GM12878 (cell line): ENCODE results near the gene PRDX3. TPM values are rescaled to one million over a fixed set of nuclear protein-coding genes. Genes with fewer than 3 reads are reported as not detected.

Experiments
- ATAC-seq: fragments of 200-7000 bp; cut with Tn5 transposase; 3 replicates; pipeline ENCODE4 v1.9.1; 2020; ENCODE audit warnings: mild to moderate bottlenecking, moderate library complexity
- BruUV-seq: library from RNA; stranded (reverse); fragments of 400-500 nt; replicated peaks from 2 replicates; lab custom pipeline; 2021; lab: Mats Ljungman, UMichigan
- CTCF ChIA-PET: fragments of 300-600 bp; sonication (Branson Sonifier 250); formaldehyde crosslinking; extraction: SDS; loops from one replicate; lab custom pipeline; 2021; ENCODE audit warnings: inconsistent platforms; lab: Yijun Ruan, JAX
- POLR2A ChIA-PET: fragments of 350-600 bp; formaldehyde crosslinking; extraction: SDS; loops from one replicate; lab custom pipeline; 2021; ENCODE audit warnings: inconsistent platforms; lab: Charles Lee
- RAD21 ChIA-PET: fragments of 300-600 bp; sonication (Branson Sonifier 250); formaldehyde crosslinking; loops from one replicate; lab custom pipeline; 2023; ENCODE audit warnings: antibody characterized with exemption; ENCODE audit not compliant: unreplicated experiment; lab: Charles Lee
- SMC1A ChIA-PET: fragments of 300-600 bp; sonication (Branson Sonifier 250); formaldehyde crosslinking; loops from one replicate; lab custom pipeline; 2023; ENCODE audit not compliant: unreplicated experiment, uncharacterized antibody; lab: Charles Lee
- DNase-seq: peaks from one replicate; pipeline ENCODE4 v3.0.0-alpha.2; 2011; ENCODE audit warnings: low read depth, low spot score
- FAIRE-seq: peaks from 3 replicates; lab custom pipeline; 2011; peaks lifted over from hg19 to GRCh38; lab: Jason Lieb, UNC
- H2AFZ ChIP-seq: 2 replicates; pipeline ENCODE4 v1.6.0; 2011; ENCODE audit warnings: low read depth, low read length, control low read depth; ENCODE audit not compliant: control insufficient read depth
- H3K27ac ChIP-seq: 2 replicates; pipeline ENCODE4 v1.5.1; 2011; ENCODE audit warnings: control low read depth; ENCODE audit not compliant: control insufficient read depth, insufficient read depth
- H3K27me3 ChIP-seq, 2 experiments: replicated peaks in 1 of 2; 2 replicates each; pipeline versions ENCODE4 v1.6.0 to v1.6.1; 2011; ENCODE audit warnings: low read length in 1 of 2; ENCODE audit not compliant: control insufficient read depth in 2 of 2, insufficient read depth in 2 of 2
- H3K36me3 ChIP-seq, 2 experiments: 2 replicates each; pipeline ENCODE4 v1.5.1; 2011; ENCODE audit warnings: low read length in 1 of 2; ENCODE audit not compliant: control insufficient read depth in 2 of 2, insufficient read depth in 2 of 2
- H3K4me1 ChIP-seq: 2 replicates; pipeline ENCODE4 v1.6.1; 2011; ENCODE audit warnings: mild to moderate bottlenecking, low read length, moderate library complexity, mixed read lengths; ENCODE audit not compliant: control insufficient read depth, insufficient read depth
- H3K4me2 ChIP-seq: 2 replicates; pipeline ENCODE4 v1.6.0; 2011; ENCODE audit warnings: control low read depth; ENCODE audit not compliant: control insufficient read depth, insufficient read depth
- H3K4me3 ChIP-seq: fragments of 200-600 bp; sonication (generic); 2 replicates; pipeline ENCODE4 v1.5.1; 2016
- H3K79me2 ChIP-seq: 2 replicates; pipeline ENCODE4 v1.6.0; 2011; ENCODE audit warnings: low read length; ENCODE audit not compliant: control insufficient read depth, insufficient read depth
- H3K9ac ChIP-seq: 2 replicates; pipeline ENCODE4 v1.8.0; 2011; ENCODE audit warnings: low read length, control low read depth, mixed read lengths; ENCODE audit not compliant: control insufficient read depth, insufficient read depth
- H3K9me3 ChIP-seq: replicated peaks from 3 replicates; pipeline ENCODE4 v1.5.1; 2011; ENCODE audit warnings: mild to moderate bottlenecking, low read length; ENCODE audit not compliant: control insufficient read depth, insufficient read depth
- H4K20me1 ChIP-seq: 2 replicates; pipeline ENCODE4 v1.6.0; 2011; ENCODE audit not compliant: control insufficient read depth, insufficient read depth
- HDAC6 ChIP-seq: fragments of 200-600 bp; sonication (generic); IDR thresholded peaks from one replicate; pipeline ENCODE4 v1.8.0; 2017; ENCODE audit warnings: antibody characterized with exemption; ENCODE audit not compliant: unreplicated experiment
- MEF2B ChIP-seq: fragments of 450-650 bp; IDR thresholded peaks from 2 replicates; pipeline ENCODE4 v1.6.1; 2018; ENCODE audit warnings: mild to moderate bottlenecking, moderate library complexity; ENCODE audit not compliant: partially characterized antibody, poor library complexity, severe bottlenecking
- RCOR1 ChIP-seq: conservative IDR thresholded peaks from 2 replicates; pipeline ENCODE4 v1.6.1; 2012; ENCODE audit warnings: low read depth, low read length, improper control_type of control experiment
- WGBS: methylation state at CpG from one replicate; pipeline ENCODE4 v1.1.6; 2016; ENCODE audit warnings: low lambda C conversion rate; ENCODE audit not compliant: insufficient replicate concordance, insufficient coverage; ENCODE audit errors: missing lambda C conversion rate; 5-methylcytosine and 5-hydroxymethylcytosine counted together
- in situ Hi-C: fragments of 300-500 bp; cut with MboI; formaldehyde crosslinking; loops from 9 replicates; pipeline ENCODE4 v1.14.3; 2018; ENCODE audit warnings: mixed read lengths
- intact Hi-C: fragments of 100-400 bp; cut with micrococcal nuclease; formaldehyde crosslinking; loops from one replicate; pipeline ENCODE4 v1.14.2; 2022; ENCODE audit not compliant: unreplicated experiment
- polyA plus RNA-seq, 11 experiments: library from polyadenylated mRNA; depleted of rRNA in 4 of 11; unstranded in 6 of 11; stranded (reverse) in 5 of 11; fragments of >200 nt; fragmentation: Nextera tagmentation in 4 of 11; fragmentation: Illumina TruSeq in 1 of 11; extraction: Ambion mirVana in 4 of 11; extraction: Trizol in 1 of 11; gene quantifications; 1 replicate in 1 of 11; 2 replicates in 10 of 11; pipeline versions ENCODE4 v1.2.1 to v1.2.3, GENCODE V29; 2011 to 2016; ENCODE audit warnings: inconsistent platforms in 2 of 11, missing spikeins in 2 of 11, low read depth in 1 of 11
- total RNA-seq, 4 experiments: library from RNA; depleted of rRNA in 3 of 4; stranded (reverse); fragments of >200 nt in 3 of 4; fragmentation: Illumina TruSeq in 1 of 4; extraction: Trizol in 1 of 4; gene quantifications; 2 replicates each; pipeline versions ENCODE4 v1.2.1 to v1.2.3, GENCODE V29; 2013 to 2021

Gene PRDX3
- total and polyA plus RNA-seq, 10 of the 15 experiments (the other 5 are each of a cell fraction or from before 2014, with no cell fraction given): 195 to 1,431 (median 398) TPM

DNA sequence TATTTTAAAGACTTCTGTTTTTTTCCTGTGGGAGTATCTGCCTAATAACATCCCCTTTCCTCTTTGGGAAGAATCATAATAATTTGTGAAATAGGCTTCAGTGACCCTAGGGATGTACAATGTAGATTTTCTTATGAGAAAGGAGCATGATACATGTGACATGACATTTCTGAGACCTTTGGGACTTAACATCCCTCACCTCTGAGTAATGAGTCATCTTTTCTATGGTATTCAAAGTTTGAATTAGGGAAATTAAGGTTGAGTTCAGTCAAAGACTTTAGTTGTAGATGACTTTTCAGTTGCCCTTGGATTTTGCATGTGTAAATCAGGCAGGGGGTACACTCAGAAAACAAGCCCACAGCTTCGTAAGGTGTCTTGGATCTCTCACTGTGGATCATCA lies 43.1 kb upstream of the PRDX3 start:
- ChIA-PET RAD21 (interaction anchor here (1.3 to 1.6 kb wide), 2 partner anchors 14 to 47 kb away, joined by 3 to 5 read pairs; partner anchors contain the start of gene GRK5), POLR2A (no interaction called here), SMC1A (interaction anchor here (1.2 to 1.3 kb wide), 2 partner anchors 12 to 13 kb away, joined by 4 read pairs; no protein-coding TSS in a partner anchor), CTCF (interaction anchor here (0.7 to 1.7 kb wide), 4 partner anchors 10 to 194 kb away, joined by 3 to 7 read pairs (median 3); no protein-coding TSS in a partner anchor)
- intact Hi-C loops (no loop called here), in situ Hi-C loops (no loop called here)
- H3K4me3 ChIP-seq: no peak overlapping the region
- no peaks in the 10 kb centered on the region for H3K9me3 ChIP-seq
- 42% methylated on average over 1 of the region's 1 CpG for WGBS
- no peak for FAIRE-seq
- BruUV-seq: no TSS peak
- H3K9ac ChIP-seq: no peak overlapping the region
- H3K36me3 ChIP-seq: no peaks in the 10 kb centered on the region
- peak; percentile 67 for TF ChIP-seq MEF2B
- TF ChIP-seq RCOR1: no peak
- 0 out of 2 replicates have a peak, but pooled peaks cover 2% of the 10 kb centered on the region for H3K4me1 ChIP-seq
- H2AFZ ChIP-seq: no peak overlapping the region
- ATAC-seq: peak; percentile 44
- no peak for DNase-seq
- no peaks in the 10 kb centered on the region for H4K20me1 ChIP-seq
- no peak overlapping the region for H3K27ac ChIP-seq
- no peaks in the 10 kb centered on the region for H3K27me3 ChIP-seq
- H3K79me2 ChIP-seq: peaks cover 3% of the 10 kb centered on the region
- H3K4me2 ChIP-seq: no peak overlapping the region

DNA sequence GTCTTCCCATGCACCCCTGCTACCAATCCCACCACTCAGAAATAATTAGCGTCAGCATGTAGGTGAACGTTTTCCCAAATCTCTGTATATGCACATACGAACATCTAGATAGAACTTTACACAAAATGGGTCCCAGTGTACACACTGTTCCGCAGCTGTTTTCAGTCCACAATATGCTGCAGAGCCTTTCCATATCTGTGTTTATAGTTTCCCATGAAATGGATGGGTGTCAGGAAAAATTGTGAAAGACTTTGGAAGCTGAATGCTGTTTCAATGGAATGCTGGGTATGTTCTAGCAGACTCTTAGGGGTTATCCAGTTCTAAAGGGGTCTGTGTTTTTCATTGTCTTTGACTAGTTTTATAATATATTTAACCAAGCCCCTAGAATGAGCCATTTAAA lies 42.6 kb upstream of the PRDX3 start:
- Histone ChIP-seq H3K9me3 (no peaks in the 10 kb centered on the region), H2AFZ (no peak overlapping the region), H3K36me3 (no peaks in the 10 kb centered on the region), H3K9ac (no peak overlapping the region), H3K27ac (no peak overlapping the region), H3K4me2 (no peak overlapping the region), H3K79me2 (peaks cover 3% of the 10 kb centered on the region), H3K4me1 (0 out of 2 replicates have a peak, but pooled peaks cover 2% of the 10 kb centered on the region), H3K27me3 (no peaks in the 10 kb centered on the region), H3K4me3 (no peak overlapping the region), H4K20me1 (no peaks in the 10 kb centered on the region)
- in situ Hi-C loops (no loop called here), intact Hi-C loops (no loop called here)
- CTCF ChIA-PET: interaction anchor here (1.7 to 4.1 kb wide), 2 partner anchors 12 kb away, joined by 7 to 23 read pairs; no protein-coding TSS in a partner anchor
- 98% methylated on average over 4 of the region's 4 CpGs for WGBS
- BruUV-seq: no TSS peak
- TF ChIP-seq HDAC6: no peak
- DNase-seq (no peak), ATAC-seq (no peak), FAIRE-seq (no peak)
- POLR2A ChIA-PET: no interaction called here
- RAD21 ChIA-PET: interaction anchor here (1.6 kb wide), 1 partner anchor 14 kb away, joined by 5 read pairs; the partner anchor contains the start of gene GRK5
- SMC1A ChIA-PET: interaction anchor here (1.2 kb wide), 1 partner anchor 13 kb away, joined by 4 read pairs; no protein-coding TSS in a partner anchor
